Subcutaneous adipose tissue (tissue), 4 donors: ENCODE results near the gene CLIP3. TPM values are rescaled to one million over a fixed set of nuclear protein-coding genes. Genes with fewer than 3 reads are reported as not detected.

ENCODE experiments used
- total RNA-seq, 4 donors: library from RNA; depleted of rRNA; stranded (reverse); fragments of >200 nt; gene quantifications; one replicate each; pipeline ENCODE4 v1.1.0, GENCODE V29; 2016
- TF ChIP-seq, protein P1 (sequence below): fragments of 450-650 bp; IDR thresholded peaks from one replicate; pipeline ENCODE4 v1.5.1; 2016; ENCODE audit warnings: low read depth, mild to moderate bottlenecking, control low read depth, antibody characterized with exemption, moderate library complexity

Gene CLIP3
- total RNA-seq, 4 donors from 2014 or later: 3.8 to 11.9 (median 8.4) TPM

DNA sequence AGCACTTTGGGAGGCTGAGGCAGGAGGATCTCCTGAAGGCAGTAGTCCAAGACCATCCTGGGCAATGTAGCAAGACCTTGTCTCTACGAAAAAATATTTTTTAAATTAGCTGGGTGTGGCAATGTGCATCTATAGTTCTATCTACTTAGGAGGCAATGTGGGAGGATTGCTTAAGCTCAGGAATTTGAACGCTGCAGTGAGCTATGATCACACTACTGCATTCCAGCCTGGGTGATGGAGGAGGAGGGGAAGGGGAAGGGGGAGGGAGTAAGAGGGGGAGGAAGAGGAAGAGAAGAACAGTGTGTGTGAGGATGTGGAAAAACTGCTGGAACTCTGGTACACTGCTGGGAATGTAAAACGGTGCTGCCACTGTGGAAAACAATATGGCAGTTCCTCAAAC lies 9.2 kb upstream of the CLIP3 start:
- TF ChIP-seq, protein P1, sequence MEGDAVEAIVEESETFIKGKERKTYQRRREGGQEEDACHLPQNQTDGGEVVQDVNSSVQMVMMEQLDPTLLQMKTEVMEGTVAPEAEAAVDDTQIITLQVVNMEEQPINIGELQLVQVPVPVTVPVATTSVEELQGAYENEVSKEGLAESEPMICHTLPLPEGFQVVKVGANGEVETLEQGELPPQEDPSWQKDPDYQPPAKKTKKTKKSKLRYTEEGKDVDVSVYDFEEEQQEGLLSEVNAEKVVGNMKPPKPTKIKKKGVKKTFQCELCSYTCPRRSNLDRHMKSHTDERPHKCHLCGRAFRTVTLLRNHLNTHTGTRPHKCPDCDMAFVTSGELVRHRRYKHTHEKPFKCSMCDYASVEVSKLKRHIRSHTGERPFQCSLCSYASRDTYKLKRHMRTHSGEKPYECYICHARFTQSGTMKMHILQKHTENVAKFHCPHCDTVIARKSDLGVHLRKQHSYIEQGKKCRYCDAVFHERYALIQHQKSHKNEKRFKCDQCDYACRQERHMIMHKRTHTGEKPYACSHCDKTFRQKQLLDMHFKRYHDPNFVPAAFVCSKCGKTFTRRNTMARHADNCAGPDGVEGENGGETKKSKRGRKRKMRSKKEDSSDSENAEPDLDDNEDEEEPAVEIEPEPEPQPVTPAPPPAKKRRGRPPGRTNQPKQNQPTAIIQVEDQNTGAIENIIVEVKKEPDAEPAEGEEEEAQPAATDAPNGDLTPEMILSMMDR: no peak

- TF ChIP-seq, protein P1: no peak
Measured at GRCh38 chr19:36040495-36040894, 7.8 kb upstream of the CLIP3 start.

- TF ChIP-seq, protein P1: no peak
Measured at GRCh38 chr19:36031308-36031707, 1.4 kb downstream of the CLIP3 start.

GRCh38 chr19:36030264-36031148 lies 2.2 kb downstream of the CLIP3 start:
- TF ChIP-seq, protein P1: no peak

GRCh38 chr19:36028313-36029041 lies 4.2 kb downstream of the CLIP3 start:
- TF ChIP-seq, protein P1: no peak

GRCh38 chr19:36027696-36028095 lies 5.0 kb downstream of the CLIP3 start:
- TF ChIP-seq, protein P1: no peak

DNA sequence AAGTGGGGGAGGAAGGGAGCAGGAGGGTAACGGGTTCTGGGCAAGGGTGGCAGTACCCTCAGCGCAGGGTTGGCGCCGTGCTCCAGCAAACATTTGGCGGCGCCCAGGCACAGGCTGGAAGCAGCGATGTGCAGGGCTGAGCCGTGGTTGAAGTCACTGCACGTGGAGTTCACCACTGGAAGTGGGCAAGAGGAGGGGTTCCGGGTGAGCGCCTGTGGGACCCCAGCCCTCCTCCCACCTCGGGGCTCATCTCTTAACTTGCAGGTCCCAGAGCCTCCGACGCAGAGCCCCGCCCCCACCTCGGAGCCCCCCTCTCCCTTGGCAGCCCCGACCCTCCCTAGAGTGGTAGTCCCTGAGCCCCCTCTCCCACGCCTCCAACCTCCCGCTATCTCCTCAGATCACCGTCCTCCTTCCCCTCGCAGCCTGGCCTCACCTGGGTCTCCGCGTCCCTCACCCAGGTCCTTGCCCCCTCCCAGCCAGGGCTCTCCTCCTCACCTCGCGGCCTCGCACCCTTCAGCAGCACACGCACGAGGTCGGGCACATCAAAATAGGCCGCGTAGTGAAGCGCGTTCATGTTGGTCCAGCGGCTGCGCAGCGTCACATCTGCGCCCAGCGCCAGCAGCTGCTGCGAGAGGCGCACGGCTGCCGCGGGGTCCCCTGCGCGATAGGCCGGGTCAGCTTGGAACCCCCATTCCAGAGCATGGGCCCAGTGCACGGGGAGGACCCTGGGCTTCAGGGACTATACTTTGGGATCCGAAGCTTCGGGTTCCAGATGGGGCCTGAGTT lies 6.4 kb downstream of the CLIP3 start:
- TF ChIP-seq, protein P1: no peak
